HG03521 (cell line): ENCODE measurements around the gene CEACAM1.
"Not testable (repeated sequence)": the region's sequence is repeated elsewhere in the genome, so short reads cannot be mapped to it uniquely, and the experiment has no call there.

Experiments used
- ATAC-seq: cut with Tn5 transposase; IDR thresholded peaks from one replicate; pipeline ENCODE4 v1.9.1; 2021; ENCODE audit warnings: mild to moderate bottlenecking, moderate library complexity; ENCODE audit not compliant: unreplicated experiment

The CEACAM1 gene

GRCh38 chr19:42528354-42529247, at the start of gene CEACAM1:
TSS of gene CEACAM1 (minus strand) at chr19:42528481. CDS start at chr19:42528374, 107 bp downstream.
- ATAC-seq, result no peak

GRCh38 chr19:42577016-42577415, 48.7 kb upstream of the CEACAM1 start:
- ATAC-seq, result no peak

- ATAC-seq, result no peak
These were observed 48.0 kb upstream of the CEACAM1 start for GRCh38 chr19:42576241-42576640.

GRCh38 chr19:42573642-42574041, 45.4 kb upstream of the CEACAM1 start:
- no peak for ATAC-seq

- no peak for ATAC-seq
These were observed 42.8 kb upstream of the CEACAM1 start for GRCh38 chr19:42571116-42571515.

GRCh38 chr19:42569193-42569592, 40.9 kb upstream of the CEACAM1 start:
- no peak for ATAC-seq

GRCh38 chr19:42568006-42568405, 39.7 kb upstream of the CEACAM1 start:
- ATAC-seq, result no peak

GRCh38 chr19:42567567-42567966, 39.3 kb upstream of the CEACAM1 start:
- ATAC-seq, result no peak

- no peak for ATAC-seq
These were observed 35.3 kb upstream of the CEACAM1 start for GRCh38 chr19:42563352-42564210.

- ATAC-seq, result no peak
These were observed 33.2 kb upstream of the CEACAM1 start for GRCh38 chr19:42561512-42561911.

GRCh38 chr19:42560731-42561130, 32.5 kb upstream of the CEACAM1 start:
- ATAC-seq, result no peak

- ATAC-seq, result no peak
These were observed 30.3 kb upstream of the CEACAM1 start for GRCh38 chr19:42558450-42559150.

GRCh38 chr19:42557386-42557871, 29.1 kb upstream of the CEACAM1 start:
- not testable (repeated sequence) for ATAC-seq

- ATAC-seq, result no peak
These were observed 27.5 kb upstream of the CEACAM1 start for GRCh38 chr19:42555801-42556200.

- no peak for ATAC-seq
These were observed 27.0 kb upstream of the CEACAM1 start for GRCh38 chr19:42555317-42555716.

GRCh38 chr19:42554046-42554575, 25.8 kb upstream of the CEACAM1 start:
- ATAC-seq, result no peak

- no peak for ATAC-seq
These were observed 25.2 kb upstream of the CEACAM1 start for GRCh38 chr19:42553292-42554045.

- no peak for ATAC-seq
These were observed 24.1 kb upstream of the CEACAM1 start for GRCh38 chr19:42552086-42553065.

- not testable (repeated sequence) for ATAC-seq
These were observed 22.2 kb upstream of the CEACAM1 start for GRCh38 chr19:42550521-42550920.
